Astrocyte (in vitro differentiated cells and primary cell): Measurements from ENCODE around the gene SEMA3B.

Source experiments
- EZH2 ChIP-seq: IDR thresholded peaks from 2 replicates; pipeline ENCODE4 v1.6.1; 2012; ENCODE audit warnings: mild to moderate bottlenecking, low read length, inconsistent platforms; ENCODE audit not compliant: insufficient read depth
- TF ChIP-seq, protein P1 (sequence below): IDR thresholded peaks from 2 replicates; pipeline ENCODE4 v1.5.1; 2011; ENCODE audit warnings: low read depth, mild to moderate bottlenecking, inconsistent platforms, low read length, moderate library complexity; ENCODE audit not compliant: insufficient read depth

DNA sequence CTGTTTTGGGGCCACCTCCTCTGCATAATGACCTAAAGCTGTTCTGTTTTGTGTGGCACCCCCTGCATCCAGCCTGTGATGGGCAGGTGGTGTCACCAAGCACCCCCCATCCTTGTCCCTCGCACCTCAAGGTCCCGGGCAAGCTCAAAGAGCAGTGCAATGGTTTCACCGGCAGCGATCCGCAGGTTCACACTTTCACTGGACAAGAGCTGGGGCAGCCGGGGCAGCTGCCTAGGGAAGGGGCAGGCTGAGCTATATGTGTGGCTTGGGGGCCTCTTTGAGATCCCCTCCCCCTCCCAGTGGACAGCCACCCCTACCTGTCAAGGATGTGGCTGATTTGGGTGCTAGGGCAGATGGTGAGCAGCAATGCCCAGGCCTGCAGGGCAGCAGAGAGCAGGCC, 20.2 kb downstream of the SEMA3B start:
- TF ChIP-seq, protein P1, sequence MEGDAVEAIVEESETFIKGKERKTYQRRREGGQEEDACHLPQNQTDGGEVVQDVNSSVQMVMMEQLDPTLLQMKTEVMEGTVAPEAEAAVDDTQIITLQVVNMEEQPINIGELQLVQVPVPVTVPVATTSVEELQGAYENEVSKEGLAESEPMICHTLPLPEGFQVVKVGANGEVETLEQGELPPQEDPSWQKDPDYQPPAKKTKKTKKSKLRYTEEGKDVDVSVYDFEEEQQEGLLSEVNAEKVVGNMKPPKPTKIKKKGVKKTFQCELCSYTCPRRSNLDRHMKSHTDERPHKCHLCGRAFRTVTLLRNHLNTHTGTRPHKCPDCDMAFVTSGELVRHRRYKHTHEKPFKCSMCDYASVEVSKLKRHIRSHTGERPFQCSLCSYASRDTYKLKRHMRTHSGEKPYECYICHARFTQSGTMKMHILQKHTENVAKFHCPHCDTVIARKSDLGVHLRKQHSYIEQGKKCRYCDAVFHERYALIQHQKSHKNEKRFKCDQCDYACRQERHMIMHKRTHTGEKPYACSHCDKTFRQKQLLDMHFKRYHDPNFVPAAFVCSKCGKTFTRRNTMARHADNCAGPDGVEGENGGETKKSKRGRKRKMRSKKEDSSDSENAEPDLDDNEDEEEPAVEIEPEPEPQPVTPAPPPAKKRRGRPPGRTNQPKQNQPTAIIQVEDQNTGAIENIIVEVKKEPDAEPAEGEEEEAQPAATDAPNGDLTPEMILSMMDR: no peak
- TF ChIP-seq EZH2: no peak
